ENCODE results near the gene TRHDE.

TRHDE gene

DNA sequence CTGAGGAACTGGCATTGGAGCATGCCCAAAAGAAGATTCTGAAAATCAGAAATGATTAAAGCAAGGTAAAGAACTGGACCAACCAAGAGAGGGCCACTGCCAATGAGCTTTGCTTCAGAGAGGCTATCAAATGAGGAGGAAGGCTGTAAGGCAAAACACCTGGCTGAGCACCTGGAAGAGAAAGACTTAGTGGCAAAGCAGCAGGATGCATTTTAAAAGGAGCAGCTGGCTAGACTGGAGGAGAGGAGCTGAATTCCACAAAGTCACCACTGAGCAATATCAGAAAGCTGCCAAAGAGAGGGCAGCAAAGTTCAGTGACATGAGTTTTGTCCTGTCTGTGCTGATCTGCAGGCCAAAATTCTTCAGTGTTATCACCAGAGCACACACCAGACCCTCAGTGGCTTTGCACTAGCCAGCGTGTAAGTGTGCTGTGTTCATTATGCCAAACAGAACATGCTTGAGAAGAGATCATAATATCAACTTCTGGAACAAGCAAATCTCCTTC, 338.7 kb downstream of the TRHDE start:
- H3K4me3 ChIP-seq (ENCODE audit: low read depth, low read length) = no peak overlapping the region
- TF ChIP-seq MYC (IDR thresholded peaks at IDR 0.05; ENCODE audit: low read depth, low read length) (no peak), POLR2A (IDR thresholded peaks at IDR 0.05; ENCODE audit: extremely low read depth, insufficient read length) (no peak)
- TF ChIP-seq, protein P1, sequence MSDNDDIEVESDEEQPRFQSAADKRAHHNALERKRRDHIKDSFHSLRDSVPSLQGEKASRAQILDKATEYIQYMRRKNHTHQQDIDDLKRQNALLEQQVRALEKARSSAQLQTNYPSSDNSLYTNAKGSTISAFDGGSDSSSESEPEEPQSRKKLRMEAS (IDR thresholded peaks at IDR 0.05; ENCODE audit: low read depth, low read length) = no peak
- TF ChIP-seq, protein P2, sequence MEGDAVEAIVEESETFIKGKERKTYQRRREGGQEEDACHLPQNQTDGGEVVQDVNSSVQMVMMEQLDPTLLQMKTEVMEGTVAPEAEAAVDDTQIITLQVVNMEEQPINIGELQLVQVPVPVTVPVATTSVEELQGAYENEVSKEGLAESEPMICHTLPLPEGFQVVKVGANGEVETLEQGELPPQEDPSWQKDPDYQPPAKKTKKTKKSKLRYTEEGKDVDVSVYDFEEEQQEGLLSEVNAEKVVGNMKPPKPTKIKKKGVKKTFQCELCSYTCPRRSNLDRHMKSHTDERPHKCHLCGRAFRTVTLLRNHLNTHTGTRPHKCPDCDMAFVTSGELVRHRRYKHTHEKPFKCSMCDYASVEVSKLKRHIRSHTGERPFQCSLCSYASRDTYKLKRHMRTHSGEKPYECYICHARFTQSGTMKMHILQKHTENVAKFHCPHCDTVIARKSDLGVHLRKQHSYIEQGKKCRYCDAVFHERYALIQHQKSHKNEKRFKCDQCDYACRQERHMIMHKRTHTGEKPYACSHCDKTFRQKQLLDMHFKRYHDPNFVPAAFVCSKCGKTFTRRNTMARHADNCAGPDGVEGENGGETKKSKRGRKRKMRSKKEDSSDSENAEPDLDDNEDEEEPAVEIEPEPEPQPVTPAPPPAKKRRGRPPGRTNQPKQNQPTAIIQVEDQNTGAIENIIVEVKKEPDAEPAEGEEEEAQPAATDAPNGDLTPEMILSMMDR (IDR thresholded peaks at IDR 0.05; ENCODE audit: low read depth, low read length) = no peak
- no peak for DNase-seq (ENCODE audit: low read depth)

DNA sequence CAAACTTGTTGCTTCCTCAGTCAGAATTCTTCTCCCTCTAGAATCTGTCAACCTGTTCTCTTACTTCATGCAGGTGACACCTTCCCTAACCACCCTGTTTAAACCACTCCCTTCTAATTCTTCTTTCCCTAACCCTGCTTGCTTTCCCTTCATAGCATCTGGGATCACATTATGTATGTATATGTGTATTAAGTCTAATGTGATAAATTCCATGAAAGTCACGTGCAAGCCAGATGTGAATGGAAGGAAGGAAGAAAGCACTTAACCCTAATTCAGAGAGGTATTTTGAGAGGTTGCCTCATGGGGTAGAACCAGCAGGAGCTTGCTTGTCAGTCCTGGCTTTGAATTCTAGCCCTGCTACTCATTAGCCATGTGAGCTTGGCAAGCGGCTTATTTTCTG, 340.0 kb downstream of the TRHDE start:
- DNase-seq (ENCODE audit: low read depth) = no peak
- TF ChIP-seq, protein P1 (IDR thresholded peaks at IDR 0.05; ENCODE audit: low read depth, low read length) = no peak
- TF ChIP-seq MYC (IDR thresholded peaks at IDR 0.05; ENCODE audit: low read depth, low read length) = no peak

DNA sequence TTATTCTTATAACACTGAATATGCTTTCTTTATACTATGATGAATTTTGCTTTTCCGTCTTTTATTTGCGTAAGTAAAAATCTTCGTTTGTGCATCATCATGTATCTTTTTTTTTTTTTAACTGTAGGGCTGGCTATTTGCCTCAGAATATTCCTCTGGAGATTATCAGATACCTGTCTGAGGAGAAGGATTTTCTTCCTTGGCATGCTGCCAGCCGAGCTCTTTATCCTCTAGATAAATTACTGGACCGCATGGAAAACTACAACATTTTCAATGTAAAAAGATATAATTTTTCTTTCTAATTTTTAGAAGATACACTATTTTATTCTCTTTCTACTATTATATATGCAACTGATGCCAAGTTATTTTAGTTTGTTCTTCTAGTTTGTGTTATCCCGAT, 346.6 kb downstream of the TRHDE start:
- TF ChIP-seq, protein P2 (IDR thresholded peaks at IDR 0.05; ENCODE audit: low read depth, low read length) = no peak
- DNase-seq (ENCODE audit: low read depth) = no peak
- no peak overlapping the region for H3K4me3 ChIP-seq (ENCODE audit: low read depth, low read length)

More for the DNA sequence above, 340.0 kb downstream of the TRHDE start:
- H3K4me3 ChIP-seq (ENCODE audit: low read depth, low read length) = no peak overlapping the region

DNA sequence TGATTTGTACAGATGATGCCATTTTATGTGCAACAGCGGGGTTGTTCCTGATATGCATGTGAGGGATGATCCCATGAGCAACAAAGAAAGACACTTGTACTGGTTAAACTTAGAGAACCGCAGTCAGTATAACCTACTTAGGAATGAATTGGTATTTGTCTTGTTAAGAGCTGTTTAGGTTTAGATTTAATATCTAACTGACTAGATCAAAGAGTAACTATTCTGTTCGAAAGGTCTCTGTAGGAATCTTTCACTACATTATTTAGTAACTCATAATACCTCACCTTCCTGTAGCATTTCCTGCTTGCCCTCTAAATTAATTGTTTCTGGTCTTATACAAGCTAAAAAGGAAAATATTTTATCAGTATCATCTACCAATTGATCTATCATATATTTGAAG, 350.4 kb downstream of the TRHDE start:
- TF ChIP-seq POLR2A (IDR thresholded peaks at IDR 0.05; ENCODE audit: extremely low read depth, insufficient read length) (no peak), MYC (IDR thresholded peaks at IDR 0.05; ENCODE audit: low read depth, low read length) (no peak)
- TF ChIP-seq, protein P1 (IDR thresholded peaks at IDR 0.05; ENCODE audit: low read depth, low read length) = no peak

DNA sequence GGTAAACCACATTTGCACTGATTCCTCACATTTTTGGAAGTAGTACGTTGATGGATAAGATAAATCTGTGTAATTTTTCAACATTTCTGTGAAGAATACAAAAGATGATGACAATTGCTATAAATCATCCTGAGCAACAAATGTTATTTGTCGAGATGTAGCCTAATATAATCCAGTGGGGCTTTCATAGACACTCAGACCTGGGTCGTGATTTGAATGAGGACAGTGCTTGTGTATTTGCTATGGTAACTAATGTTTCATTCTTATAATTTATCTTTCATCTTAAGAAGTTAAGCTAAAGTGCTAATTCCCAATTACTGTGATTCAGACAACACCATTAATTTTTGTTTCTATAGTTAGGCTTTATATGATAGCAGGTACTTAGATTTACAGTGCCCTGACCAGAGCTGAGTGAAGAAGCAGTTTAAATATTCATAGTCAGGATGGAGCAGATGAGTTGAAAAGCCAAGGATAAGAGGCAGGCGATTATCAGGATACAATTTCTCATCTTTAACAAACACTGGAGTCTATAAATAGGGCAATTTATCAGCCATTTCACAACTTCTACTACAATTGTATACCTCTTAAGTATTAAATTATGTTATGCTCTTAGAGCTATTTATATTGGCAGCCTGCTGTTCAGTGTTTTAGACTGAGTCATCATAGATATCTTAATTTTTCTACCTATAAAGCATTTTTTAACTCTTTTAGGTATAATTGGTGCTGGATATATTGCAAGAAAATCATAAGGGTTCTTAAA, 359.9 kb downstream of the TRHDE start:
- no peak for DNase-seq (ENCODE audit: low read depth)
- TF ChIP-seq, protein P1 (IDR thresholded peaks at IDR 0.05; ENCODE audit: low read depth, low read length) = no peak
- no peak for TF ChIP-seq POLR2A (IDR thresholded peaks at IDR 0.05; ENCODE audit: extremely low read depth, insufficient read length)
- no peak for TF ChIP-seq MYC (IDR thresholded peaks at IDR 0.05; ENCODE audit: low read depth, low read length)
- TF ChIP-seq, protein P2 (IDR thresholded peaks at IDR 0.05; ENCODE audit: low read depth, low read length) = no peak
- H3K4me3 ChIP-seq (ENCODE audit: low read depth, low read length) = no peak overlapping the region

More for the DNA sequence above, 350.4 kb downstream of the TRHDE start:
- no peak for DNase-seq (ENCODE audit: low read depth)
- H3K4me3 ChIP-seq (ENCODE audit: low read depth, low read length) = no peak overlapping the region

DNA sequence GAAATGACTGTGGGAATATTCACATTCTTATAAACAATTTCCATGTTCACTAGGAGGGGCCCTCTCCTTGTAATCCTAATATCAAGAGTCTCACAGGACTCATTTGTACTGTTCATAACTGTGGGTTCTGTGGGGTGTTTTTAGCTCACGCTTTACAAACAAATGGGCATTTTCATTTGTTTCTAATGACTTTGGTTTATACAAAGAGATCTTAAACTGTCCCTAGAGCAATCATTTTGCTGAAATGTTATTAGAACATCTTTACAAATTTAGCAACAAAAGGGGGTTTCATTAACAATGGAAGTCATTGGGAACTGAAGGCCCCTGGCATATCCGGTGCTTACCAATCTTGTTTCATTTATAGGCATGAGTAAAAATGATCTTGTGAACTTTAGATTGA, 370.5 kb downstream of the TRHDE start:
- DNase-seq (ENCODE audit: low read depth) = no peak
- no peak overlapping the region for H3K4me3 ChIP-seq (ENCODE audit: low read depth, low read length)
- TF ChIP-seq MYC (IDR thresholded peaks at IDR 0.05; ENCODE audit: low read depth, low read length) (no peak), POLR2A (IDR thresholded peaks at IDR 0.05; ENCODE audit: extremely low read depth, insufficient read length) (no peak)
- TF ChIP-seq, protein P1 (IDR thresholded peaks at IDR 0.05; ENCODE audit: low read depth, low read length) = no peak
- TF ChIP-seq, protein P2 (IDR thresholded peaks at IDR 0.05; ENCODE audit: low read depth, low read length) = no peak

All from NB4 (cell line).